Stimulated activated CD4-positive, alpha-beta T cell treated with anti-CD3 and anti-CD28 coated beads, Interleukin-15, amount 100 ng/mL, for 48 hours (primary cell): ENCODE results near the gene EFCAB3.
"Not testable (repeated sequence)": the region's sequence is repeated elsewhere in the genome, so short reads cannot be mapped to it uniquely, and the experiment has no call there.

Experiments
- DNase-seq, 2 donors: peaks; one replicate each; pipeline ENCODE4 v3.0.0-alpha.2; 2020; ENCODE audit warnings: low read depth in 2 of 2

EFCAB3 gene

DNA sequence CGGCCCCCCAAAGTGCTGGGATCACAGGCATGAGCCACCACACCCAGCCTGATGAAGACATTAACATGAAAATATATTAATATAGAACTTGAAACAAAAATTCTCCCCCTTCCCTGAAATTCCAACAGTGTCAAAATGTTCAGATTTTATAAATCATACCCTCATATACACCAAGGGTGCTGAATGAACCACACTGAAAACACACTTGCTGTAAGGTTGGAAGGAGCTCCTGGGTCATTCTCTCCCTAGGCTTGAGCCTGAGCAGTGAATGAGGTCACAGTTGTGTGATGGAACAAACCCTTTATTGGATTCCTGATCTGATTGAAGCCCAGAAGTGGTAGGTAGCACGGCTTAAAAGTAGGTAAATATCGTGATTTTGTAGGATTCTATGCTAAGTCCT lies at the start of gene EFCAB3:
Gene EFCAB3, plus strand, starts transcription at position 301 of the 400 bp plus-strand sequence. CDS start 2,427 bp downstream, outside the sequence.
- no peak for DNase-seq

- no peak for DNase-seq
These were observed 43.8 kb upstream of the EFCAB3 start for GRCh38 chr17:62336527-62336926.

GRCh38 chr17:62343764-62344270 lies 36.5 kb upstream of the EFCAB3 start:
- no peak for DNase-seq

GRCh38 chr17:62351176-62351575 lies 29.2 kb upstream of the EFCAB3 start:
- DNase-seq = no peak

DNA sequence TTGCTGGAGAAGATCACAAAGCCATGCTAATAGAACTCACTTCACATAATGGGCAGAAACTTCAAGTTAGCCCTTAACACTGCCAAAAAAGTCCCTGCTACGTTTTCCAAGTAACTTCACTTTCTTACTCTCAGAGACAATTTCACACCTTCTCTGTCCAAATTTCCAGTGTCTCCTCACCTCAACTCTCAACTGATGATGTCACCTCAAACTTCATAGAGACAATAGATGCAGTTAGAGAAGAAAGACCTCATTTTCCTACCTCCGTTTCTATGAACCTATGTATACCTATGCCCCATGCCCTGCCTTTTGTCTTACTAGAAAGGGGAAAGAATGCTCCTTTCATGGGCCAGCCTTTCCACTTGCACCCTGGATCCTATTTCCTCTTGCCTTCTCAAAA lies 14.2 kb upstream of the EFCAB3 start:
- no peak for DNase-seq

DNA sequence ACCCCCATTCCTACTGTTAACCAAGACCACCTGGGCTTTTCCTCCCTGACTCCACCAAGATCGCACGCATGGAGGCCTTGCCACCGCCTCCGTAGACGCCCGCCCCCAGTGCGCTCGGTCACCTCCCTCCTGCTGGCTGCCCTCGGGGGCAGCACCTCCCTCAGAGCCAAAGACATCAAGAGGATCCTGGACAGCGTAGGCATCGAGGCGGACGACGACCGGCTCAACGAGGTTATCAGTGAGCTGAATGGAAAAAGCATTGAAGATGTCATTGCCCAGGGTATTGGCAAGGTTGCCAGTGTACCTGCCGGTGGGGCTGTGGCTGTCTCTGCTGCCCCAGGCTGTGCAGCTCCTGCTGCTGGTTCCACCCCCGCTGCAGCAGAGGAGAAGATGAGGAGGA lies 1.2 kb downstream of the EFCAB3 start:
- no peak for DNase-seq

DNA sequence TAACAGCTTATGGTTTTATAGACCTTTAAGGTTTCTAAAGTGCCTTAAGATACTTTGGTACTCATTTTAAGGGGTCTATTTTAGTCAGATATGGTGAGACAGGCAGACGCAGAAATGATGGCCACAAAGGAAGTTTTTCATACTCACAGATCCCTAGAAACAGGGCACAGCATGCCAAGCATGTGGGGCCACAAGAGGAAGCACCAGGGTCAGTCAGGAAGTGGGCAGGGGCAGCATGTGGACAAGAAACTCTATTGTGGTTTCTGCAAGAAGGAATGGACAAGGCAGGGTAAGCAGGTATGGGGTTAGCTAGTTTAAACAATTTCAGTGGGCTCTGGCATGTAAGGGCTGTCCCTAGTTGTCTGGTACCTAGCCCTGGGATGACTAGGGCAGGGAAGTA lies 8.5 kb downstream of the EFCAB3 start:
- DNase-seq = no peak

DNA sequence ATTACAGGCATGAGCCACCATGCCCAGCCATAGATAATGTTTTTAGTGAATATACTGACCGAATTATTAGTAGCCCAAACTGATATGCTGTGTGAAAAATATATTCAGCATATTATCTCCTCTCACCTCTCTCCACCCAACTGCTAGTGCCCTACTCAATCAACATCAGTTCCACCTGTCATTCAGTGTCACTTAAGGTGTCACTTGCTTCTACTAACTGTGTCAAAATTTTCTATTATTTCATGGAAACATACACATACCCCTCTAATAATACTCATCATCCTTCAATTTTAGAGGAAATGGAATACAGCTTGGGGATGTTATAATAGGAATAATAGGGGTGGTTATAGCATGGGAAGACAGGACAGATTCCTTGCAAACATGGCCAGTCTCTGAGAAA lies 12.6 kb downstream of the EFCAB3 start:
- no peak for DNase-seq

- no peak for DNase-seq
These were observed 18.5 kb downstream of the EFCAB3 start for GRCh38 chr17:62398891-62399290.

DNA sequence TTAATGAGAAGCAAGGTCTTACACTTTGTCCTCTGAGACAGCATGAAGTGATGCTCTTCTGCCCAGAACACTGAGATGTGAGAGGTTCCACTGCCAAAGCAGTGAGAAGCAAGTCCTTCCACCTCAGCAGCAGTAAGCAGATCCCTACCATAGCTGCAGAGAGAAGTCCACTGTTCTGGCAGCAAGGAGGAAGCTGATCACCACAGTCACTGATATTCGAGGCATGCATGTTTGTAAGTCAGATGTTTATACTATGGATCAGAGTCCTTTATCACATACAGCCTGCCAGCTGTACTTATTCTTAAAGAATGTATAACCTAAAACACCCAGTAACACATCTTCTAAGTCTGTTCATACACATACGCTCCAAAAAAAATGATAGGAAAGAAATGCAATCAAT lies 25.1 kb downstream of the EFCAB3 start:
- DNase-seq = no peak

DNA sequence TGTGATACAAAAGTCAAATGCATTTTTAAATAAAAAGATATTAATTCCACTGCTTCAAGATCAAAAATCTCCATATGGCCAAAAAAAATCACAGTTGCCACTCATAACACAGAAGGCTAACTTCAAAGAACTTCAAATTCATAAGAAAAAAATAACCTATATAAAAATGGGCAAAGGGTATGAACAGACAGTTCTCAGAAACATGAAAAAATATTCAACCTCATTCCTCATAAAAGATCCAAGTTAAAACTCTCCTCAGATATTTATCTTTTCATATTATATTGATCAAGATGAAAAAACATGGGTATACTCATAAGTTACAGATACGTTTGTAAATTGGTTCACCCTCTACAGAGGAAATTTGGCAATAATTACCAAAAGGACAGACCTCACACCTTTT lies 32.7 kb downstream of the EFCAB3 start:
- not testable (repeated sequence) for DNase-seq

GRCh38 chr17:62423647-62424461 lies 43.5 kb downstream of the EFCAB3 start, which contains the start of gene METTL2A:
TSS of gene METTL2A (plus strand) at chr17:62423897. CDS start at chr17:62423903, 6 bp downstream.
- DNase-seq = peak; percentile 85 to 86

GRCh38 chr17:62426214-62426613 lies 45.9 kb downstream of the EFCAB3 start:
- DNase-seq = not testable (repeated sequence)

DNA sequence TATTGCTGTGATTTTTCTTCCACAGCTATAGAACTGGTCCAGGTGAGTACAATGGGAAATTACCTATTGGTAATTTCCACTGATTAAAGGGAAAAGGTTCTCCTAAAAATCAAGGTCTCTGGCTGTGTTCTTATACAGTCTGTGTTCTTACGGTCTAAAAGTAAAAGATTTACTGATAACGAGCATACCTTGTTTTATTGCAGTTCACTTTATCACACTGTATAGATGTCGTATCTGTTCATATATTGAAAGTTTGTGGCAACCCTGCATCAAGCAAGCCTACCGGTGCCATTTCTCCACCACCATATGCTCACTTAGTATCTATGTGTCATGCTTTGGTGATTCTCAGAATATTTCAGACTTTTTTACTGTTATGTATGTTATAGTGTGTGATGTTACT lies 54.9 kb downstream of the EFCAB3 start:
- not testable (repeated sequence) for DNase-seq

- DNase-seq = not testable (repeated sequence)
These were observed 60.8 kb downstream of the EFCAB3 start for GRCh38 chr17:62441181-62441580.

- no peak for DNase-seq
These were observed 63.7 kb downstream of the EFCAB3 start for GRCh38 chr17:62444063-62444462.

DNA sequence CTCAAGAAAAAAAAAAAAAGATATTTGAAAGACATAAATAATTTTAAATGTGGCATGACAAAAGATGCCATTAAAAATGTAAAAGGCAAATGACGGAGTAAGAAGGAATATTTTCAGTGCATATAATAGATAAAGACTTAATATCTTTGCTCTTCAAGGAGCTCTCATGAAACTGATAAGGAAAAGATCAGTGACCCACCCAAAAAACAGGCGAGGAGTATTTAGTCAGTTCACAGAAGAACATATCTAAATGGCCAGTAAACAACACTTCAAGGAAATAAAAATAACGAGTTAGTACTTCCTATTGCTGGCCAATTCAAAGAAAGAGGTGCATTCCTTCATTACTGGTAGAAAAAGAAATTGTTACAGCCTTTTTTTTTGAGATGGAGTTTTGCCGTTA lies 65.4 kb downstream of the EFCAB3 start:
- DNase-seq = not testable (repeated sequence)

DNA sequence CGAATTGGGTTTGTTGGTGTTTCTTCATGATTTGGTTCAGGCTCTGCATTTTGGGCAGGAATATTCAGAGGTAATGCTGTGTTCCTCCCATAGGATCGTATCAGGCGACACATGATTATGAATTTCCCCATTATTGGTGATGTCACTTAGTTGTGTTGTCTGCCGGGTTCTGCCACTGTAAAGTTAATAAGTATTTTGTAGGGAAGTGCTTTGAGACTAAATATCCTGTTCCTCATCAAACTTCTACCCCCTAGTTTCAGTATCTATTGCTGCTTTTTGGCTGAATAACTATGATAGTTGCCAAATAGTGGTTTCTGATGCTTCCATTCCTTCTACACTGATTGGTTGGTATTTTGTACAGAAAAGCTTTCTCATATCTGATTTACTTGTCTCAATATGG lies 71.8 kb downstream of the EFCAB3 start:
- not testable (repeated sequence) for DNase-seq

GRCh38 chr17:62453041-62453440 lies 72.7 kb downstream of the EFCAB3 start:
- DNase-seq = not testable (repeated sequence)

GRCh38 chr17:62453656-62454055 lies 73.3 kb downstream of the EFCAB3 start:
- not testable (repeated sequence) for DNase-seq

DNA sequence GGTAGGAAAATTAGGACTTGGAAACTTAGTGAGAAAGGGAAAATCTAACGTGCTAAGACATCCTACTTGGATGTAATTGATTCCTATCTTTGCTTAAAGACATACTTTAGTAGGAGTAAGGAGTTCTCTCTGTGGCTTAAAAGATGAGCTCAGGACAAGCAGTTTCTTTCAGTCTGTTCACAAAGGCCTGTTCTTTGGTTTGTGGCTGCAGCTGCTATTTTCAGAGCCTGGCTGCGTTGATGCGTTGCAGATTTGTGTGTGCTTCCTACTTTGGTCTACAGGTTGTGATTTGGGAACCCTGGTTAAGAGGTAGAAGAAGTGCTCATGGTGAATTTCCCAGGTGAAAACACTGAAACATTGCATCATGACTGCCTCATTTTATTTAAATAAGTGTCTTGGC lies 73.8 kb downstream of the EFCAB3 start:
- DNase-seq = not testable (repeated sequence)

DNA sequence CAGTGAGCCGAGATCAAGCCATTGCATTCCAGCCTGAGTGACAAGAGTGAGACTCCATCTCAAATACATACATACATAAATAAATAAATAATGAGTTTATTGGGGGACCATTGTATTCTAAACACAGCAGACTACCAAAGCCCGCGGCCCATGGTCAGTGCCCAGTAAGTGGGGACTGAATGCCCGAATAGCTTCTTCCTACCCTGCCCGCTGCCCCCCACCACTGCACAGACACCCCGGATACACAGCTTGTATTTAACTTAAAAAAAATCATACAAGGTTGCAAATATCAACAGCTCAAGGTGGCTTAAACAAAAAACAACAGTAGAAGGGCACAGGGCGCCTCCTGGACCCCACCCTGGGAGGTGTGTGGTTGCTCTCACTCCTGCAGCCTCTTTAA lies 75.7 kb downstream of the EFCAB3 start:
- DNase-seq = no peak

- not testable (repeated sequence) for DNase-seq
These were observed 78.1 kb downstream of the EFCAB3 start for GRCh38 chr17:62458483-62458882.
